T-helper 1 cell treated with Interleukin-12 subunit alpha and Interleukin-12 subunit beta and Interleukin-4 antibody, amounts not matched to agents 30 ng/mL and 1 ng/mL, for 36 hours (primary cell): ENCODE data around the gene CRLF1. TPM values are rescaled to one million over a fixed set of nuclear protein-coding genes. Genes with fewer than 3 reads are reported as not detected.

Experiments used
- intact Hi-C: fragments of 100-400 bp; cut with micrococcal nuclease; formaldehyde crosslinking; loops from one replicate; pipeline ENCODE4 v1.15.1; 2024
- total RNA-seq: library from RNA; stranded (reverse); gene quantifications from 2 replicates; pipeline ENCODE4 v1.2.3, GENCODE V29; 2022

Gene CRLF1
- total RNA-seq, 1 donor from 2014 or later, result not detected

DNA sequence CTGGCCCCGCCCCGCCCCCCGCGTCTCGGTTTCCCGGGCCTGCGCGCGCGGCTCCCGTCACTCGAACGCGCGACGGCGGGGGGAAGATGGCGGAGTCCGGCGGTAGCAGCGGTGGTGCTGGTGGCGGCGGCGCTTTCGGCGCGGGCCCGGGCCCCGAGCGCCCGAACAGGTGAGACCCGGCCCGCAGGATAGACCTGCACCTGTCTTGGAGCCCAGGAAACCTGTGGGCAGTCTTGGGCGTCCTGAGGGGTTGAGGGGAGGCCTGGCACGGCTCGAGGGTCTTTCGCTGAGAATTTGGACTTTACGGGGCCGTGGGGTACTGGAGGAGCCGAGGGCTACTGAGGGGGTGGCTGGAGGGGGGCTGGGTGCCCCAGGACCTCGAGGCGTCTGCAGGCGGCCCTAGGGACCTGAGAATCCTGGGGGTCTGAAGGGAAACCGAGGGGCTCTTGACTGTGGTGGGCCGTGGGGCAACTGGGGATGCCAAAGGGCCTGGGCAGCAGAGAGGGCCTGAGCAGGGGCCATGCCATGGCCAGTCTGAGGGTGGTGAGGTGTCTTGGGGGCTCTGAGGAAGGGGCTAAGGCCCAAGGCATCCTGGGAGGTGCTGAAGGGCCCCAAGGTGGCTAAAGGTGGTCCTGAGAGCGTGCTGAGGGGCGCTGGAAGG is 30.5 kb upstream of the CRLF1 start, which contains the start of gene KLHL26:
Gene KLHL26 (plus strand): TSS at position 60 of the 661 bp plus-strand sequence. CDS start 27 bp downstream, at position 87.
- intact Hi-C loops, result loop anchor here (1.0 to 5.0 kb wide), 20 partner anchors 43 to 770 kb away; partner anchors contain the start of genes BORCS8, COPE, CRTC1 and DDX49

GRCh38 chr19:18636183-18636968 is 29.8 kb upstream of the CRLF1 start:
- intact Hi-C loops, result loop anchor here (1.0 to 5.0 kb wide), 20 partner anchors 42 to 771 kb away; partner anchors contain the start of genes BORCS8, COPE, CRTC1 and DDX49

- intact Hi-C loops, result loop anchor here (1.0 to 5.0 kb wide), 20 partner anchors 42 to 771 kb away; partner anchors contain the start of genes BORCS8, COPE, CRTC1 and DDX49
Observed at GRCh38 chr19:18635831-18636182, 29.2 kb upstream of the CRLF1 start.

- intact Hi-C loops, result loop anchor here (5.0 kb wide), 2 partner anchors 213 to 773 kb away; partner anchors contain the start of gene GATAD2A
Observed at GRCh38 chr19:18634612-18635297, 28.2 kb upstream of the CRLF1 start.

DNA sequence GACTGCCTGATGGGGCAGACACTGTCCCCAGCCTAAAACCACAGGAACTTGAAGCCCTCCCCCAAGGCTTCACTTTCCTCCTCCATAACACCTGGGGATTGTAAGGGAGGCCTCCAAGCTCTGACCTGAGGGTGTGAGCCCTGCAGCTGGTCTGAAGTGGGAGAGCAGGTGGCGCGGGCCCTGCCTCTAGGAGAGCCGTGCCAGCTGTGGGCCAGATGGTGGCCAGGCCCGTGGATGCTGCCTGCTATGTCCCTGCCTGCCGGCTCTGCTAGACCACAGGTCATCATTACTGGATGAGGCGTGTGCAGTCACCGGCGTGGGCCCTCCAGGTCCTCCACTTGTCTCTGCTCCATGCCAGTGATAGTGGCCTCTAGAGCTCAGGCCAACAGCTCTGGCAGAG is 26.7 kb upstream of the CRLF1 start:
- intact Hi-C loops, result no loop called here

DNA sequence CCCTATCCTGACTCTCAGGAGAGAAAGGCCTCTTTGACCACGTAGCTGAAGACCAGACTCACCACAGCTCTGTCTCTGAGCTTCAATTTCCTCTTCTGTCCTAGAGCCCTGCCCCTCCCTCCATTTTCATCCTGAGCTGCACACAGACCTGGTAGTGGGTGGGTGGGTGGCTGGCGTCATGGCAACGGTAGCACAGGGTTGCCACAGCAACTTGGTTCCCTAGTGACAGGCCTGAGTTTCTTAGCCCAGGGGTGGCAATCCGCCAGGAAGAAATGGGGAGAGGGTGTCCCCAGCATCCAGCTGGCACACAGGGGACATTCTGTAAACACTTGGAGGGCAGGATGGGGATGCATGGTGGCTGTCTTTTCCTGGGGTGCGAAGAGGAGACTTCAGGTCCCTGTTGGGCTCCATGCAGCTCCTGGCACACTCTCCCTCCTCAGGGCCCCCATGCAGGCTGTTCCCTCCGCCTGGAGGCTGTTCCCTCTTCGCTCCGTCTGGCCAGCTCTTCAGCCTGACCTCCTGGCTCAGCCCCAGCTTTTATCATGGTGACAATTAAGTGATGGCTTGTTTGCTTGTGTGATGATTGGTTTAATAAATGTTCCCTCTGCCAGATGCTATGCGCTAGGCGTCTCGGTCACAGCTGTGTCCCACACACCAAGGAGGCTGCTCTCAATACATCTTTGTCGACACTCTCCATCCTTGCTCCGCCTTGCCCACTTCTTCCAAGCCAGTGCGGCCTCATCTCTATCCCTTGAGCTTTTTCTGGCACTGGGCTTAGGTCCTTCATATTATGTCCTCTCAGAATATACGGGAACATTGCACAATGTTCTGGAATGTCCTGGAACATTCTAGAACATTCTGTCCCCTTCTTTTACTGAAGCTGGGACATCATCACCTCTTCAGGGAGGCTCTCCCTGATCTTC is 22.8 kb upstream of the CRLF1 start:
- intact Hi-C loops, result no loop called here

DNA sequence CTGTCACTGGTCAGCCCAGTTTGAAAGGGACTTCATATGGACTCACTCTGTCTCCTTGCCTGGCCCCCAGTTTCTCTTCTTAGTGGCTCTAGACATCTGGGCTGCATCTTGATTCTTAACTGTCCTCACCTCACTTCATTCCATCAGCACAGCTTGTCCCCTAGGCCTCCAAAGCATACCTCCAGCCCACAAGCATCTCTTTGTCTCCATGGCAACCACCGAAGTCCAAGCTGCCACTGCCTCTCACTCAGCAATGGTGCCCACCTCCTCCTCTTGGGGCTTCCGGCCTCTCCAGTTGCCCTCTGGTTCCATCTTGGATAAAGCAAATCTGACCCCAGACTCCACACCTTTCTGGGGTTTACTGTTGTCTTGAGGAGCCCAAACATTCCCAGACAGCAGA is 20.3 kb upstream of the CRLF1 start:
- intact Hi-C loops, result no loop called here

DNA sequence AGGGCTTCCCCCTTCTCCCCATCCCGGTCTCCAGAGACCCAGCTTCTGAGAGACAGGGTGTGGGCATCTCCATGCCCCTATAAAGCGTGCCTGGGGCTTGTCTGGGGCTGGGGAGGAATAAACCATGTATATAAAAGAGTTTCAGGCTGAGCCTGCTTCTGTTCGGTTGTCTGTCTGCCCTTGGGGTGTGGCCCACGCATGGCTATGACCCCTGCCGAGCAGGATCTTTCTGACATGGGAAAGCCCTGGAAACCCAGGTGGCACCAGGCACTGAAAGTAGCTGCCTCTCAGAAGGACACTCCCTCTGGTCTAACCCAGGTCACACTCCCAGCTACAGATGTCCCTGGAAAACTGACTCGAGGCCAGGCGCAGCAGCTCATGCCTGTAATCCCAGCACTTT is 14.3 kb upstream of the CRLF1 start:
- intact Hi-C loops, result no loop called here

GRCh38 chr19:18620311-18620710 is 13.7 kb upstream of the CRLF1 start:
- intact Hi-C loops, result no loop called here

DNA sequence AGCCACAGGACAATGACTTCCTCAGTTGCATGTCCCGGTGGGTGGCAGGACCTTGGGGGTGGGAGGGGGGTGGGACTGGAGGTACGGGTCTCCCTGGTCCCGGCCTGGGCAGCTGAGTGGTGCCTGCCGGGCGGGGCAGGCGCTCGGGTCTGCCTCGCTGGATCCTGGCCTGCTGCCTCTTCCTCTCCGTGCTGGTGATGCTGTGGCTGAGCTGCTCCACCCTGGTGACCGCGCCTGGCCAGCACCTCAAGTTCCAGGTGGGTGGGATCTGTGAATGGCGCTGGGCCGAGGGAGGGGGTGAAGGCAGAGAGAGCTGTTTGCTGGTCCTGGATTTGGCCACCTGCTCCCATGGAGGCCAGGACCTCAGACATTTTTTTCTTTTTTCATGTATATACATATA is 11.6 kb upstream of the CRLF1 start:
- intact Hi-C loops, result no loop called here

- intact Hi-C loops, result no loop called here
Observed at GRCh38 chr19:18617562-18617961, 11.0 kb upstream of the CRLF1 start.

DNA sequence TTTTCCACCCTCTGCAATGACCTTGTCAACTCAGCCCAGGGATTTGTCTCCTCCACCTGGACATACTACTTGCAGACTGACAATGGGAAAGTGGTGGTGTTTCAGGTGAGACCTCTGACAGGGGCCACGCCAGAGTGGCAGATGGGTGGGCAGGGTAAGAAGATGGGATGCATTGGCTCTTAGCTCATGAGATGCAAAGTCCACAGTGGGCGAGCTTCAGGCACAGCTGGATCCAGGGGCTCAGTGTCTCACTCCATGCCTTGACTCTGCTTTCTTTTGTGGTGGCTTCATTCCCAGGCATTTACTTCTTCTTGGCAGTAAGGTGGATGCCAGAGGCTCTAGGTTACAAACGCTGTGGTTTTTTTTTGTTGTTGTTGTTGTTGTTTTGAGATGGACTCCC is 9.4 kb upstream of the CRLF1 start:
- intact Hi-C loops, result no loop called here

DNA sequence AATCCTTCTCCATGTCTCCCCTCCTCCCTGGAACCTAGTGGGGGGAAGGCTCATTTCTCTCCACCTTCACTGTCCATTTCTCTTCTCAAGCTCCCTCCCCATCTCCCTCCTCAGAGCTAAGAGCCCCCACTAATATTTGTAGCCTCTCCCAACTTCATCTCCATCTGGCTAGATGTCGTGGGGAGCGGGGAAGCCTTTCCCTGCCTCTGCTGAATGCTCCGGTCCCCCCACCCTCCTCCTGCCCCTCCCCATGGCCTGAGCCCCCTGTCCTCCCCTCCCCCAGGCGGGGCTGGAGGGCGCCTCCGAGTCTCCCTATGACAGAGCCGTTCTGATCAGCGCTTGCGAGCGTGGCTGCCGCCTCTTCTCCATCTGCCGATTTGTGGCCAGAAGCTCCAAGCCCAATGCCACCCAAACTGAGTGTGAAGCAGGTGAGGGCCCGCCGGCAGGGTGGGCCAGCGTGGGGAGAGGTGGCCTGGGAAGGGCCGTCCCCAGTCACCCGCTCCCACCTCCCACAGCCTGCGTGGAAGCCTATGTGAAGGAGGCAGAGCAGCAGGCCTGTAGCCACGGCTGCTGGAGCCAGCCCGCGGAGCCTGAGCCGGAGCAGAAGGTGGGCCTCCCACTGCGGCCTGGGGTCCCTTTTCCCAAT is 7.1 kb upstream of the CRLF1 start:
- intact Hi-C loops, result no loop called here

- intact Hi-C loops, result no loop called here
Observed at GRCh38 chr19:18612772-18613588, 6.4 kb upstream of the CRLF1 start, which contains the start of gene TMEM59L. Gene TMEM59L (plus strand): TSS chr19:18612870. CDS start chr19:18612959, 89 bp downstream.

DNA sequence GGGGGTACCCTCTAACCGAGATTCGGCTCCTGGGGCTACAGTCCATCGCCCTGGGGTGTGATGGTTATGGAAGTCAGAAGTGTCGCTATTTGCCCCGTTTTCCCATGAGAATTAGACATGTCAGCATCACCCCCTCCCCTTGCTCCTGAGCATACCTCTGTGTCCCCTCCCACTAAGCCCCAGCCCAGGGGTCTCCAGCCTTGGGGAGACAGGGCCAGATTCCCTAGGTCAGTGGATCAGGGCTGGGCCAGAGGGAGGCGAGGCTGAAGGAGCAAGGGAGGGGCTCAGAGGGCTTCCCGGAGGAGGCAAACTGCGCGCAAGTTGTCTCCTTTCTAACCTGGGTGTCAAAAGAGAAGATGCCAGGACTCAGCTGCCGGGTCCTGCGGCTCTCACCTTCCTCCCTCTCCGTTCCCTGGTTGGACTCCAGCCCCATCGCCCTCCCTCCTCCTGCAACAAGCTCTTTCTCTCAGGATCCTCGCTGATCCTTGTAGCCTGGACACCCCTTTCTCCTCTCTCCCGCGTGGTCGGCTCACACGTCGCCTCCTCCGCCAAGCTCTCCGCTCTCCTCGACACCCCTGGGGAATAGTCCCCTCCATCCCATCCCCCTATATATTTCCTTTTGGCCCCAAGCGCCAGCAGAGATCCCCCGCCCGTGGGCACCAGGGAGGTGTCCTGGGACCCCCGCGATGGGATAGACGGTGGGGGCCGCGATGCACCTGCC is 5.6 kb upstream of the CRLF1 start:
- intact Hi-C loops, result no loop called here

- intact Hi-C loops, result no loop called here
Observed at GRCh38 chr19:18611327-18612050, 4.9 kb upstream of the CRLF1 start.

DNA sequence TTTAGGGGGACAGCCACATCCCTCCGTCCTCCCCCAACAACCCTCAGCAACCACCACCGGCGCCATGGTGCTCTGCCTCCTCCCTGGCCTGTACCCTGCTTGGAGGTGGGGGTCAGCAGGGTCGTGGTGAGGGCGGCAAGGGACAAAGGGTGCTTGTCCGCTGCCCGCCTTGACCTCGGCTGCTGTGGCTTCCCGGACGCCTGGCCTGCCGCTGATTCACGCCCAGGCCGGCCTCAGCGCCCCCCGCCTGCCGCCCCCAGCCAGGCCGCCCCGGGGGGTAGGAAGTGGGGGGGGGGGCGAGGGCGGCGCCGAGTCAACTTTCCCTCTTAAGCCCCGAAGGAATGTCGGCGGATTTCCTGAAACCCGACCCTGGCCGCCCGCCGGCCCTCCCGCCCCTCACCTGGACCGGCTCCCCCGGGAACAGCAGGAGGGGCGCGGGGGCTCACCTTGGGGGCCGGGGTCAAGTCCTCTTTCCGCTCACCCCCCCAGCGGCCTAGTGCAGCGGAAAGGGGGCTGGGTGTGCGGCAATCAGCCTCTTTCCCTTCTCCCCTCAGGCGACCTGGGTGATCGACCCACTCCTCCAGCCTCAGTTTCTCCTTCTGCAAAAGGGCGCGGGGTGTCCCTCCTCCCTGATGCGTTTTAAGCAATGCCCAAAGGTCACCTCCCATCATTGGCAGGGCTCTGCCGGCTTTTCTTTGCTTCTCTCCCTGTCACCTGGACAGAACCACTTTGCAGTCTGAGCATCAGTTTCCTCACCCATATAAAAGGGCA is 4.1 kb upstream of the CRLF1 start:
- intact Hi-C loops, result no loop called here
